ENCODE data around the gene GPR132. TPM values are rescaled to one million over a fixed set of nuclear protein-coding genes. Genes with fewer than 3 reads are reported as not detected.

Gene GPR132
- polyA plus RNA-seq, 3 donors: 0.35 to 1.1 (median 0.71) TPM

Other genes with a start within 250 kb of the GPR132 start
- 10 to 100 TPM; 15.2 to 19.7 (median 16.4) TPM for gene CEP170B, start 200.2 kb downstream of the GPR132 start, polyA plus RNA-seq (ENCODE audit: insufficient read length in 3 of 3)
- 1 to 10 TPM; 2.8 to 4.7 (median 4.1) TPM for gene PLD4, start 140.6 kb downstream of the GPR132 start, polyA plus RNA-seq (ENCODE audit: insufficient read length in 3 of 3)
- 1 to 10 TPM; 1.8 to 2.6 (median 2.2) TPM for gene AHNAK2, start 87.1 kb downstream of the GPR132 start, polyA plus RNA-seq (ENCODE audit: insufficient read length in 3 of 3)
- 10 to 100 TPM; 19.6 to 28.3 (median 27.0) TPM for gene CLBA1, start 79.6 kb downstream of the GPR132 start, polyA plus RNA-seq (ENCODE audit: insufficient read length in 3 of 3)
- 10 to 100 TPM; 18.7 to 24.8 (median 23.3) TPM for gene CDCA4, start 44.3 kb downstream of the GPR132 start, polyA plus RNA-seq (ENCODE audit: insufficient read length in 3 of 3)
- gene JAG2, start 103.3 kb upstream of the GPR132 start, polyA plus RNA-seq (ENCODE audit: insufficient read length in 3 of 3): 10 to 100 TPM in 2 of 3 donors, 1 to 10 TPM in 1; 8.7 to 11.4 (median 10.2) TPM
- gene NUDT14, start 115.9 kb upstream of the GPR132 start, polyA plus RNA-seq (ENCODE audit: insufficient read length in 3 of 3): 10 to 100 TPM; 36.6 to 44.0 (median 38.1) TPM
- gene BTBD6, start 183.1 kb upstream of the GPR132 start, polyA plus RNA-seq (ENCODE audit: insufficient read length in 3 of 3): 10 to 100 TPM; 32.6 to 43.4 (median 42.7) TPM
- gene BRF1, start 235.6 kb upstream of the GPR132 start, polyA plus RNA-seq (ENCODE audit: insufficient read length in 3 of 3): 10 to 100 TPM; 32.8 to 37.3 (median 33.3) TPM
- gene PACS2, start 249.3 kb upstream of the GPR132 start, polyA plus RNA-seq (ENCODE audit: insufficient read length in 3 of 3): 10 to 100 TPM; 76.2 to 89.4 (median 84.1) TPM

All from renal pelvis (tissue), 3 donors.